Fibroblast of skin of left quadriceps (primary cell): ENCODE measurements around the gene SH2D3C.

Experiments used
- DNase-seq, 2 experiments: peaks; one replicate each; pipeline ENCODE4 v3.0.0-alpha.2; 2013; ENCODE audit warnings: low read depth in 2 of 2

The SH2D3C gene

DNA sequence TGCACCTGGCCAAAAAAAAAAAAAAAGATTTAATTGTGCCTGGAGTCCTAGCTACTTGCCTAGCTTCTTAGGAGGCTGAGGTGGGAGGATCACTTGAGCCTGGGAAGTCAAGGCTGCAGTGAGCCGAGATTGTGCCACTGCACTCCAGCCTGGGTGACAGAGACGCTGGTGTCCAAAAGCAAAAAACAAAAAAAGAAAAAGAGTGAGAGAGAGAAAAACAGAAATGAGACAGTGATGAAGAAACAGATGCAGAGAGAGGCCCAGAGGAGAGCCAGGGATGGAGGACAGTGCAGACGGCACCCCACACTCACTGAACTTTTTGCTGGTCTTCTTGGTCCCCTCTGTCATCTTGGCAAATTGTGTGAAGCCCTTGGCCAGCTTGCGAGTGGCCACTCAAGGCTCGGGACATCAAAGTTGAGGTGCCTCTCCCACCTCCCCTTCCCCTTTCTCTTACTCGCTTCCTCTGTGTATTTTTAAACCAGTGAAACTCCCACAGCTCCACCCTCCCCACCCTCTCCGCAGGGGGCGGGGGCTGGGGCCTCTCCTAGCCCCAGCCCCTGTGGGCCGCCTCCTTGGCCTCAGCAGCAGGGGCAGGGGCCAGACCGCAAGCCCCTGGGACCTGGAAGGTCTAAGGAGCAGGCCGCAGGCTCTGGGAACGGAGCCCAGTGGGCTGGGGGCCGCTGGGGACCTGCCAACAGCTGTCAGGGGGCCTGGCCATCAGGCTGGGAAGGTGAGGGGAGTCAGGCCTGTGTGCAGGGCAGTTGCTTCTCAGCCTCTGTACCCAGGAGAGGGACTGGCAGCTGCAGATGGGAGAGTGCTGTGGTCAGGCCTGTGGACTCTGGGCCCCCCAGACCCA, at the start of gene SH2D3C:
TSS of gene SH2D3C (minus strand) at position 387 of the 856 bp plus-strand sequence. CDS start at position 348, 39 bp downstream.
- no peak for DNase-seq

- DNase-seq: no peak
These were observed 47.9 kb upstream of the SH2D3C start for GRCh38 chr9:127826253-127826913.

GRCh38 chr9:127825319-127826051, 47.0 kb upstream of the SH2D3C start:
- DNase-seq: no peak

GRCh38 chr9:127822108-127822507, 43.6 kb upstream of the SH2D3C start:
- DNase-seq: no peak

DNA sequence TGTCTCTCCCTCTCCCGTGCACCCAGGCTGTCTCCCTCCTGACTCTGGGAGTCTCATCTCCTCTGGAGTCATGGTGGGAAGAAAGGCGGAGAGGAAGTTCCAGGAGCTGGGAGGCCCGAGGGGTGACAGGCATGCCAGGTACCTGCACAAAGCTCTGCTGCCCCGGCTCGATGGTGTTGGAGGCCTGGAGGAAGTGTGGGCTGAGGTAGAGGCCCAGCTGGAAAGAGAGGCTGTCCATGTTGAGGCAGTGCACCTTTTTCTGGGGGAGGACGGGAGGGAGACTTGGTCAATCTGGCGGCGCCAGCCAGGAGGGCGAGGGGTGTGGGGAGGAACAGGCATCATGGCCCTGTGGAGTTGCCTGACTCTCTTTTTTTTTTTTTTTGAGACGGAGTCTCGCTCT, 40.1 kb upstream of the SH2D3C start:
- no peak for DNase-seq

- DNase-seq: no peak
These were observed 39.5 kb upstream of the SH2D3C start for GRCh38 chr9:127817881-127818434.

DNA sequence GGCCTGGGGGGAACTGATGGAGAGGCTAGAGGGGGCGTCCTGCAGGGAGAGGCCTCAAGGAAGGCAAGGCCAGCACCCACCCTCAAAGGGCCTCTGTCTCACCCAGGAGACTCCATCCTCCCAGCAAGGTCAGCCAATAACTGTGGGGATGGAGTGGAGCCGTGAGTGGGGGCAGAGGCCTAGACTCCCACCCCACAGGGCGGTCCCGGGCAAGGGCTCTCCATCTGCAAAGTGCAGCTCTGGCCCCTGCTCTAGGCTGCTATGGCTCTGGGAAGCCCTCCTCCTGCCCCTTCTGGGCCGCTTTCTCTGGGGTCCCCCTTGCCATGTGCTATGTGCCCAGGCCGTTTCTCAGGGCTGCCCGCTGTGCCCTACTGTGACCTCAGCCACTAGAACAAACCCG, 38.3 kb upstream of the SH2D3C start:
- no peak for DNase-seq

GRCh38 chr9:127816362-127816725, 37.9 kb upstream of the SH2D3C start:
- no peak for DNase-seq

- no peak for DNase-seq
These were observed 37.3 kb upstream of the SH2D3C start for GRCh38 chr9:127815512-127816361.

DNA sequence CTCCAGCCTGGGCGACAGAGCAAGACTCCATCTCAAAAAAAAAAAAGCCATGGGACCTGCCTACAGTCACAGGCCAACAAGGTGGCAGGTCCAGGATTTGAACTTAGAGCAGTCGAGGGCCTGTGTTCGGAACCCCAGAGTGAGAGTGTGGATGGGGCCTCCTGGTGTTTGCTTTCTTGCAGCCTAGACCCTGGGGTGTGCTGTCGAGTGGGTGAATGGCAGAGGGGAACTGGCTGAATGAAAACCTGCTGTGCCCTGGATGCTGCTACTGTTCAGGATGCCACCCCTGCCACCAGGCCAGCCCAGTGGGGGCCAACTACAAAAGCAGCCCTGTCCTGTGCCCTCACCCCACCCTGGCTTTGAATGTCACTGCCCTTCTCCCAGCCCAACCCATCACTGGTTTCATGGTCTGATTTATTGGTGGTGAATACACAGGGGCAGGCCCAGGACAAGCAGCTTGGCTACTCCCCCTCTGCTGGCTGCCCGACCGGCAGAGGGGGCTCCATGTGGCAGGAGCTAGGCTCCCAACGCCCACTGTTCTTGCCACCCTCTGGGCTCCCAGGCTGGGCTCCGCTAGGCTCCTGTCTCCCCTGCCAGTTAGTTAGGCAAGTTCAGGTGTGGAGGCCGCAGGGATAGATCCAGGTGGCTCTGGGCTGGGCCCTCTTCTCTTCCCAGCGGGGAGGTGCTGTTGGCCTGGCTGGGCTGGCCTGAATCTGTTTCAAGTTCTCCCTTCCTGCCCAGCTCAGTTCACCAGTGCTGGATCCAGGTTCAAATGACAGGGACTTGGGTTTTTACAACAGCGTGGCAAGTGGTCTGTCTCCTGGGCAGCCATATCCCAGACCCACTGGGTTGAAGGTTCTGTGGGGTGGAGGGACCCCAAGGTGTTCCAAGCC, 36.4 kb upstream of the SH2D3C start:
- no peak for DNase-seq

DNA sequence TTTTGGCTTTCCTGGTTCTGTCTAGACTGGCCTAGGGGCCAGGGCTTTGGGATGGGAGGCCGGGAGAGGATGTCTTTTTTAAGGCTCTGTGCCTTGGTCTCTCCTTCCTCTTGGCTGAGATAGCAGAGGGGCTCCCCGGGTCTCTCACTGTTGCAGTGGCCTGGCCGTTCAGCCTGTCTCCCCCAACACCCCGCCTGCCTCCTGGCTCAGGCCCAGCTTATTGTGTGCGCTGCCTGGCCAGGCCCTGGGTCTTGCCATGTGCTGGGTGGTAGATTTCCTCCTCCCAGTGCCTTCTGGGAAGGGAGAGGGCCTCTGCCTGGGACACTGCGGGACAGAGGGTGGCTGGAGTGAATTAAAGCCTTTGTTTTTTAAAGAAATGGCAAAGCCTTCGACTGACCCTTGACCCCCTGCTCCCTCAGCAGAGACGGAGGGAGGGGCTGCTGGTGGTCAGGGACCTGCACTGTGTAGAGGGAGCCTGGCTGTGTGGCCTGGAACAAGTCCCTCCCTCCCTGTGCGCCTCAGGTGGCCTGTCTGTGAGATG, 35.3 kb upstream of the SH2D3C start:
- DNase-seq: no peak

- no peak for DNase-seq
These were observed 34.6 kb upstream of the SH2D3C start for GRCh38 chr9:127812936-127813675.

DNA sequence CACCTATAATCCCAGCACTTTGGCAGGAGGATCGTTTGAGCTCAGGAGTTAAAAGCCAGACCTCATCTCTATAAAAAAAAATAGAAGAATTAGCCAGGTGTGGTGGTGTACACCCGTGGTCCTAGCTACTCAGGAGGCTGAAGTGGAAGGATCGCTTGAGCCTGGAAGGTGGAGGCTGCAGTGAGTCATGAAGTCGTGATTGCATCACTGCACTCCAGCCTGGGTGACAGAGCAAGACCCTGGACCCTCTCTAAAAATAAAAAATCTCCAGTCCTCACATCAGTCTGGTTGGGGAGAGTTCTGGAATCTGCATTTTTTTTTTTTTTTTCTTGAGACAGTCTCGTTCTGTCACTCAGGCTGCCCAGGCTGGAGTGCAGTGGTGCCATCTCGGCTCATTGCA, 33.5 kb upstream of the SH2D3C start:
- no peak for DNase-seq

DNA sequence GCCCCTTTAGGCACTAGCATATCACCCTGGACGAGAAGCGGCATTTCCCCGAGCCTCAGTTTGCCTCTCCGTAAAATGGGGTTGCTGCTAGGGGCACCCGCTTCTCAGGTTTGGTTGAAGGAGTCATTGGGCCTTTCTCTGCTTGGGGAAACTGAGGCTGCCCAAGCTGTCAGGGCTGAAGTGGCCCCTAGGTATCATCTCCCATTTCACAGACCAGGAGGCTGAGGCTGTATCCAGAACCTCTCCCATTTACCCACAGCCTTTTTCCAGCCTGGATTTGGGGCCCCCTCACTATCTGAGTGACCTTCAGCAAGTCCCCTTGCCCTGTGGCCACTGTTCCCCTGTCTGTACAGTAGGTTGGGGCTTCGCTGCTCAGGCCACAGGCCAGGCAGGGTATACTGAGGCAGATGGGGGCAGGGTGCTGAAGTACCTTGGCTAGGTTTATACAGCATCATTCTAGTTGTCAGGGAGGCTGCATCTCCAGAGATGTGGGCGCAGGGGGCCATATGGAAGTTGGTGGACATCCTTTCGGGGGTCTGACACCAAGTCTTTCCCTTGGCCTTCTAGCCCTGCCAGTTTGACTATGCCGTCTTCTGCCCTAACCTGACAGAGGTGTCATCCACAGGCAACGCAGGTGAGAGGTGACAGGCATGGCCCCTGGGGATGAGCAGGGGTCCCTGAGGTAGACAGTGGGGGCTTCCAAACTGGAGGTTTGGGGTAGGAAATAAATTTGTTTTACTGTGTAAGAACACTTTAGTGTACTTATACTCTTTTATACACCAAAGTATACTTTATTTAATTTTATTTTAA, 32.1 kb upstream of the SH2D3C start:
- no peak for DNase-seq

GRCh38 chr9:127809540-127810377, 31.3 kb upstream of the SH2D3C start:
- no peak for DNase-seq

DNA sequence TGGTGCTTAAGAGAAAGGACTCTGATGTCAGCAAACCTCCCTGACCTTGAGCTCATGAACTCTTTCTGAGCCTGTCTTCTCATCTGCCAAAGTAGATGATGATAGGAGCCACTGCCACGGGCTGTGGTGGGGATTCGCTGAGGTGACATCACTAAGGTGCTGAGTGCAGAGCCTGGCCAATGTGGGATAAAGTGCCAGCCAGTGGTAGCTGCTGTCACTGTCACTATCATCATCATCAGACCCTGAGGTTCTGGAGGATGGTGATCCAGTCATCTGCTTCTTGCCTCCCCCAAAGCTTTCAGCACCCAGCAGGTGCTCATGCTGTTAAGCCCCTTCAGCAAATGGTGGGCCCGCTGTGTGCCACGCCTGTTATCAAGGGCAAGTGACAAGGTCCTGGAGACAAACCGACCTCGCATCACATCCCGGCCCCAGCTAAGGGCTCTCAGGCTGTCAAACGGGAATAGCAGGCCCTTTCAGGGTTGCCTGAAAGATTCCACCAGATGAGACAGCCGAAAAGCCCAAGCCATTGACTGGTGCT, 30.6 kb upstream of the SH2D3C start:
- DNase-seq: no peak

DNA sequence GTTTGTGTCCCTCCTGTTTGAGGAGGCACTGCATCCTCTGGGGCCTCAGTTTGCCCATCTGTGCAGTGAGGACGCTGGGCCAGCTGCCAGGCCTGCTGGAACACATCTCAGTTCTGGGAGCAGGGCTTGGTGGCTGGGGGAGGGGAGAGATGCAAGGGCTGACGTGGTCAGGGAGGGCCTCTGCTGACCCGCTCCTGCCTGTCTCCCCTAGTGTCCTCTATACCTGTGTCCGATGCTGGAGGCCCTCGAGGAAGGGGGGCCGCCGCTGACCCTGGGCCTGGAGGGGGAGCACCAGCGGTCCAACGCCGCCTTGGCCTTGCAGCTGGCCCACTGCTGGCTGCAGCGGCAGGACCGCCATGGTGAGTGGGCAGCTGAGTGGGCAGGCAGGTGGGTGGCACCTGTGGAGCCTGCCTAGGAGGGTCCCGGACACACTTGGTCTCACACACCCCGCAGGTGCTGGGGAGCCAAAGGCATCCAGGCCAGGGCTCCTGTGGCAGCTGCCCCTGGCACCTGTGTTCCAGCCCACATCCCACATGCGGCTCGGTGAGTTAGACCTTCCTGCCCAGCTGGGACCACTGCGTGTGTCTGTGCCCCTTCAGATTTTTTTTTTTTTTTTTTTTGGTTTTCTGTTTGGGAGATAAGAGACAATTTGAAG, 30.0 kb upstream of the SH2D3C start:
- DNase-seq: no peak
